HepG2 (cell line): ENCODE measurements around the gene MRPL38. TPM values are rescaled to one million over a fixed set of nuclear protein-coding genes. Genes with fewer than 3 reads are reported as not detected.

Source experiments
- BCL6 ChIP-seq: IDR thresholded peaks from 2 replicates; pipeline ENCODE4 v1.6.1; 2016; ENCODE audit warnings: missing genetic modification reagents, missing compliant biosample characterization
- CENPX ChIP-seq: sonication (generic); formaldehyde crosslinking; IDR thresholded peaks from 2 replicates; pipeline ENCODE4 v1.9.0; 2021; ENCODE audit warnings: mild to moderate bottlenecking, missing genetic modification reagents, moderate library complexity
- CHCHD3 ChIP-seq: sonication (generic); formaldehyde crosslinking; IDR thresholded peaks from 2 replicates; pipeline ENCODE4 v1.8.0; 2022; ENCODE audit warnings: mild to moderate bottlenecking, missing genetic modification reagents, moderate library complexity
- HNRNPK ChIP-seq: fragments of 200-400 bp; formaldehyde crosslinking; IDR thresholded peaks from 2 replicates; pipeline ENCODE4 v1.6.1; 2018; ENCODE audit warnings: low read length, low read depth, moderate library complexity, mild to moderate bottlenecking; ENCODE audit not compliant: poor library complexity, severe bottlenecking
- HNRNPL ChIP-seq: fragments of 200-400 bp; formaldehyde crosslinking; IDR thresholded peaks from 2 replicates; pipeline ENCODE4 v1.6.1; 2017; ENCODE audit warnings: mild to moderate bottlenecking, low read depth, low read length
- KAT8 ChIP-seq: IDR thresholded peaks from 2 replicates; pipeline ENCODE4 v1.6.1; 2016; ENCODE audit warnings: missing genetic modification reagents, missing compliant biosample characterization
- NFIB ChIP-seq: sonication (generic); formaldehyde crosslinking; IDR thresholded peaks from 2 replicates; pipeline ENCODE4 v1.9.0; 2021; ENCODE audit warnings: missing genetic modification reagents, mild to moderate bottlenecking, borderline replicate concordance
- POLR2AphosphoS5 ChIP-seq: IDR thresholded peaks from 2 replicates; pipeline ENCODE4 v1.6.1; 2012; ENCODE audit warnings: low read depth, low read length
- RCOR2 ChIP-seq: IDR thresholded peaks from 2 replicates; pipeline ENCODE4 v1.6.1; 2016; ENCODE audit warnings: missing biosample characterization, missing genetic modification reagents
- SAP130 ChIP-seq: IDR thresholded peaks from 2 replicates; pipeline ENCODE4 v1.6.1; 2016; ENCODE audit warnings: low read depth
- SP1 ChIP-seq, 2 experiments: fragments of 450-650 bp in 1 of 2; sonication (generic) in 1 of 2; formaldehyde crosslinking in 1 of 2; IDR thresholded peaks; 2 replicates each; pipeline versions ENCODE4 v1.4.0 to v1.6.1; 2016 to 2020; ENCODE audit warnings: missing genetic modification reagents in 1 of 2
- TAF1 ChIP-seq: sonication (generic); formaldehyde crosslinking; IDR thresholded peaks from 2 replicates; pipeline ENCODE4 v1.4.0; 2020; ENCODE audit warnings: missing genetic modification reagents
- TOE1 ChIP-seq: sonication (generic); formaldehyde crosslinking; IDR thresholded peaks from 2 replicates; pipeline ENCODE4 v1.4.0; 2020; ENCODE audit warnings: mild to moderate bottlenecking, missing genetic modification reagents
- ZBTB2 ChIP-seq: sonication (generic); formaldehyde crosslinking; IDR thresholded peaks from 2 replicates; pipeline ENCODE4 v1.8.0; 2022; ENCODE audit warnings: low read depth, missing genetic modification reagents
- ZBTB43 ChIP-seq: sonication (generic); formaldehyde crosslinking; conservative IDR thresholded peaks from 2 replicates; pipeline ENCODE4 v1.4.0; 2020; ENCODE audit warnings: missing genetic modification reagents
- ZBTB7B ChIP-seq: sonication (generic); formaldehyde crosslinking; IDR thresholded peaks from 2 replicates; pipeline ENCODE4 v1.4.0; 2020; ENCODE audit warnings: missing genetic modification reagents
- ZNF674 ChIP-seq: sonication (generic); formaldehyde crosslinking; IDR thresholded peaks from 2 replicates; pipeline ENCODE4 v1.5.0; 2020; ENCODE audit warnings: low read depth, mild to moderate bottlenecking, missing genetic modification reagents
- ZNF780A ChIP-seq: sonication (generic); formaldehyde crosslinking; IDR thresholded peaks from 2 replicates; pipeline ENCODE4 v1.8.0; 2022; ENCODE audit warnings: mild to moderate bottlenecking, missing genetic modification reagents, moderate library complexity
- polyA plus RNA-seq, 8 experiments: library from polyadenylated mRNA; depleted of rRNA in 3 of 8; stranded (reverse) in 7 of 8; unstranded in 1 of 8; fragments of >200 nt; fragmentation: Illumina TruSeq in 4 of 8; extraction: Trizol in 4 of 8; gene quantifications; 2 replicates each; pipeline versions ENCODE4 v1.2.1 to v1.2.3, GENCODE V29; 2011 to 2016; ENCODE audit warnings: low read depth in 4 of 8, missing spikeins in 1 of 8, mixed read lengths in 1 of 8; ENCODE audit not compliant: insufficient read depth in 1 of 8
- total RNA-seq, 5 experiments: library from RNA; depleted of rRNA; stranded (reverse); fragments of >200 nt; fragmentation: Illumina TruSeq; extraction: Trizol; gene quantifications; 2 replicates each; pipeline ENCODE4 v1.2.3, GENCODE V29; 2016; ENCODE audit warnings: low read depth in 1 of 5
- TF ChIP-seq, protein P1 (sequence below): sonication (generic); formaldehyde crosslinking; IDR thresholded peaks from 2 replicates; pipeline ENCODE4 v1.4.0; 2020; ENCODE audit warnings: mild to moderate bottlenecking, missing genetic modification reagents, borderline replicate concordance
- TF ChIP-seq, protein P2 (sequence below): sonication (generic); formaldehyde crosslinking; IDR thresholded peaks from 2 replicates; pipeline ENCODE4 v1.4.0; 2020; ENCODE audit warnings: missing genetic modification reagents, mild to moderate bottlenecking, borderline replicate concordance
- TF ChIP-seq, protein P3 (sequence below): sonication (generic); formaldehyde crosslinking; IDR thresholded peaks from 2 replicates; pipeline ENCODE4 v1.8.0; 2022; ENCODE audit warnings: missing genetic modification reagents, low read depth, mild to moderate bottlenecking, borderline replicate concordance

The MRPL38 gene
- total and polyA plus RNA-seq, 2 of the 13 experiments (the other 11 are each of a cell fraction or from before 2014, with no cell fraction given), result 83.7 to 125 TPM

DNA sequence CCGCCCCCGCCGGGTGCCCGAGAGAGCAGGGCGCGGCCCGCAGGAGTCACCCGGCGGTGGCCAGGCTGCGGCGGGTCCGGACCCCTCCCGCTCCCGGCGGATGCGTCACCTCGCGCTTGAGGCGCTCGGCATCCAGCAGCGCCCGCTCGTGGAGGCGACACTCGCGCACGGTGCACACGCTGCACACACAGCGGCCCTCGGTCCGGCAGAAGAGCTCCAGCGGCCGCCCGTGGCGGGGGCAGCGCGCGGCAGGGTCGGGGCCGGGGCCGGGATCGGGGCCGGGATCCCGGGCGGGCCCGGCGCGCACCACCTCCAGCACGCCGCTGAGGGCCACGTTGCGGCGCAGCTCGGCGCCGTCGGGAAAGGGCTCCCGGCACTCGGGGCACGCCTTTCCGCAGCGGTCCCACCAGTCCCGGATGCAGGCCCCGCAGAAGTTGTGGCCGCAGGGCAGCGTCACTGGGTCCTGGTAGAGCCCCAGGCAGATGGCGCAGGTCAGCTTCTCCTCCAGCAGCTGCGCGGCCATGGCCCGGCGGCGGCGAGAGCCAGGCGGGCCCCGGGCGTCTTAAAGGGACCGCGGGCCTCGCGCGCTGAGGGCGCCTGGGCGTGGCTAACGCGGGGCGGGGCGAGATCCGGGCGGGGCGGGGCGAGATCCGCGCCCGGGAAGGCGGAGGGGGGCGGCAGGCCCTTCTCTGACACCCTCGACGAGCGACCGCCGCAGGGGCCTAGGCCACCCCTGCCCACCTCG lies 8.1 kb downstream of the MRPL38 start, which contains the start of gene TRIM65 (continued):
- TF ChIP-seq ZBTB2 (CRISPR knock-in tag) (peak; percentile 90), POLR2AphosphoS5 (peak; percentile 84), BCL6 (CRISPR knock-in tag) (0 out of 2 replicates have a peak, but pooled peaks have one; percentile 27), CENPX (CRISPR knock-in tag) (no peak), NFIB (CRISPR knock-in tag) (no peak), TOE1 (peak; percentile 40; the same call in 1 of the 2 replicates), HNRNPL (no peak), RCOR2 (CRISPR knock-in tag) (no peak), KAT8 (peak; percentile 46; the same call in 1 of the 2 replicates), ZNF674 (peak; percentile 88; the same call in 1 of the 2 replicates), TAF1 (peak; percentile 81), HNRNPK (peak; percentile 48), SAP130 (CRISPR knock-in tag) (peak; percentile 79), ZBTB43 (0 out of 2 replicates have a peak, but pooled peaks have one; percentile 16), ZNF780A (CRISPR knock-in tag) (peak; percentile 87; the same call in 1 of the 2 replicates), CHCHD3 (CRISPR knock-in tag) (no peak; the same call in 1 of the 2 replicates), ZBTB7B (CRISPR knock-in tag) (0 out of 2 replicates have a peak, but pooled peaks have one; percentile 38), SP1 (IDR thresholded peaks at IDR 0.05) (no peak), SP1 (CRISPR knock-in tag; IDR thresholded peaks at IDR 0.05) (peak; percentile 85)
- TF ChIP-seq, protein P1, sequence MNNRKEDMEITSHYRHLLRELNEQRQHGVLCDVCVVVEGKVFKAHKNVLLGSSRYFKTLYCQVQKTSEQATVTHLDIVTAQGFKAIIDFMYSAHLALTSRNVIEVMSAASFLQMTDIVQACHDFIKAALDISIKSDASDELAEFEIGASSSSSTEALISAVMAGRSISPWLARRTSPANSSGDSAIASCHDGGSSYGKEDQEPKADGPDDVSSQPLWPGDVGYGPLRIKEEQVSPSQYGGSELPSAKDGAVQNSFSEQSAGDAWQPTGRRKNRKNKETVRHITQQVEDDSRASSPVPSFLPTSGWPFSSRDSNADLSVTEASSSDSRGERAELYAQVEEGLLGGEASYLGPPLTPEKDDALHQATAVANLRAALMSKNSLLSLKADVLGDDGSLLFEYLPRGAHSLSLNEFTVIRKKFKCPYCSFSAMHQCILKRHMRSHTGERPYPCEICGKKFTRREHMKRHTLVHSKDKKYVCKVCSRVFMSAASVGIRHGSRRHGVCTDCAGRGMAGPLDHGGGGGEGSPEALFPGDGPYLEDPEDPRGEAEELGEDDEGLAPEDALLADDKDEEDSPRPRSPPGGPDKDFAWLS (CRISPR knock-in tag), result 0 out of 2 replicates have a peak, but pooled peaks have one; percentile 30
- TF ChIP-seq, protein P2, sequence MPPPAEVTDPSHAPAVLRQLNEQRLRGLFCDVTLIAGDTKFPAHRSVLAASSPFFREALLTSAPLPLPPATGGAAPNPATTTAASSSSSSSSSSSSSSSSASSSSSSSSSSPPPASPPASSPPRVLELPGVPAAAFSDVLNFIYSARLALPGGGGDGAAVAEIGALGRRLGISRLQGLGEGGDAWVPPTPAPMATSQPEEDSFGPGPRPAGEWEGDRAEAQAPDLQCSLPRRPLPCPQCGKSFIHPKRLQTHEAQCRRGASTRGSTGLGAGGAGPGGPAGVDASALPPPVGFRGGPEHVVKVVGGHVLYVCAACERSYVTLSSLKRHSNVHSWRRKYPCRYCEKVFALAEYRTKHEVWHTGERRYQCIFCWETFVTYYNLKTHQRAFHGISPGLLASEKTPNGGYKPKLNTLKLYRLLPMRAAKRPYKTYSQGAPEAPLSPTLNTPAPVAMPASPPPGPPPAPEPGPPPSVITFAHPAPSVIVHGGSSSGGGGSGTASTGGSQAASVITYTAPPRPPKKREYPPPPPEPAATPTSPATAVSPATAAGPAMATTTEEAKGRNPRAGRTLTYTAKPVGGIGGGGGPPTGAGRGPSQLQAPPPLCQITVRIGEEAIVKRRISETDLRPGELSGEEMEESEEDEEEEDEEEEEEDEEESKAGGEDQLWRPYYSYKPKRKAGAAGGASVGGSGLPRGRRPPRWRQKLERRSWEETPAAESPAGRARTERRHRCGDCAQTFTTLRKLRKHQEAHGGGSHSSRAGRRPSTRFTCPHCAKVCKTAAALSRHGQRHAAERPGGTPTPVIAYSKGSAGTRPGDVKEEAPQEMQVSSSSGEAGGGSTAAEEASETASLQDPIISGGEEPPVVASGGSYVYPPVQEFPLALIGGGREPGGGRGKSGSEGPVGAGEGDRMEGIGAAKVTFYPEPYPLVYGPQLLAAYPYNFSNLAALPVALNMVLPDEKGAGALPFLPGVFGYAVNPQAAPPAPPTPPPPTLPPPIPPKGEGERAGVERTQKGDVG (CRISPR knock-in tag), result peak; percentile 27; the same call in 1 of the 2 replicates
- TF ChIP-seq, protein P3, sequence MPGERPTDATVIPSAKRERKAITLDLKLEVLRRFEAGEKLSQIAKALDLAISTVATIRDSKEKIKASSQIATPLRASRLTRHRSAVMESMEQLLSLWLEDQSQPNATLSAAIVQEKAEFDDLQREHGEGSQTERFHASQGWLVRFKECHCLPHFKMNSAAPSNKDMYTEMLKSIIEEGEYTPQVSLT, result no peak; the same call in 1 of the 2 replicates
